GM12872 (cell line): Measurements from ENCODE around the gene REPS2.

Experiments used
- CTCF ChIP-seq: IDR thresholded peaks from 3 replicates; pipeline ENCODE4 v1.5.1; 2011; ENCODE audit warnings: low read depth, mild to moderate bottlenecking, low read length, moderate library complexity; ENCODE audit not compliant: insufficient read depth

The REPS2 gene

DNA sequence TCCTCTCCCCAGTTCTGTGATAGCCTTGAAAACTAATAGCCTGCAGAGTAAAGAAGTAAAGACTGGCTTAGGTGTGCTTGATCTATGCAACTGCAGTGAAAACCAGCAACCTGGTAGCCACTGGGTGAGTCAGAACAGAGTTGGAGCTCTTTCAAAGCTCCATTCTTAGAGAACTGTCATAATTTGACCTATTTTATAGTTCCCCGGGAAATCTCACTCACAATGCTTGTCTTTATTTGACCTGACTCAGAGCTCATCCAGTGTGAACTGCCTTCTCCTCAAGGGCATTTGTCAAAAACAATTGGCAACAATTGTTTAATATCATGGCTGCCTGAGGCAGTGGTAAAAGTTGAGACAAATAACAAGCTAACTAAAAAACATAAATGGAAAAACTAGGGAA lies 215.5 kb downstream of the REPS2 start:
- TF ChIP-seq CTCF, result no peak

DNA sequence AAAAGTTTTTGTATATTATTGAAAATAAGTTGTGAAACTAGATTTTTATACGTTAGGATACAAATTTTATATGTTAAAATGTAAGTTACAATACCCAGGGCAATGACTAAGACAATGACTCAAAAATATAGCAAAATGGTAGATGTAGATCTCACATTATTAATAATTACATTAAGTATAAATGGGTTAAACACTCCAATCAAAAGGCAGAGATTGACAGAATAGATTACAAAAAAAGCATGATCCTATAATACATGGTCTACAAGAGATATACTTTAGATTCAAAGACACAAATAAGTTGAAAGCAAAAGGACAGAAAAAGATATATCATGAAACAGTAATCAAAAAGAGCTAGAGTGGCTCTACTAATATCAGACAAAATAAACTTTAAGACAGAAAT lies 217.6 kb downstream of the REPS2 start:
- TF ChIP-seq CTCF, result no peak

GRCh38 chrX:17164941-17165340 lies 218.5 kb downstream of the REPS2 start:
- TF ChIP-seq CTCF, result no peak

DNA sequence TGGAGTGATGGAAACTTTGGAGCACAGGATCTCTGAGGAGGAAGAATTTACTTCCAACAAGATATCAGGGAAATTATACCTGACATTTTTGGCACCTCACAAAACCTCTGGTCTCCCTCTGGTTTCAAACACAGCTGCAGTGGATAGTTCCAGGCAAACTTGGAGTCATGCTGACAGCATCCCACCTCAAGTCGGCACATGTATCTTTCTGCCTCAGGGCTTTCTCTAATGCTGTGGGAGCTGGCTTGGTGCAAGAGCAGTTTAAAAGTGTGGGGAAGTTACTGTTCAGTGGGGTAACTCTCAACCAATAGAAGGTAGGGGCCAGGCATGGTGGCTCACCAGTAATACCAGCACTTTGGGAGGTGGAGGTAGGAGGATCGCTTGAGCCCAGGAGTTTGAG lies 221.5 kb downstream of the REPS2 start:
- TF ChIP-seq CTCF, result no peak

DNA sequence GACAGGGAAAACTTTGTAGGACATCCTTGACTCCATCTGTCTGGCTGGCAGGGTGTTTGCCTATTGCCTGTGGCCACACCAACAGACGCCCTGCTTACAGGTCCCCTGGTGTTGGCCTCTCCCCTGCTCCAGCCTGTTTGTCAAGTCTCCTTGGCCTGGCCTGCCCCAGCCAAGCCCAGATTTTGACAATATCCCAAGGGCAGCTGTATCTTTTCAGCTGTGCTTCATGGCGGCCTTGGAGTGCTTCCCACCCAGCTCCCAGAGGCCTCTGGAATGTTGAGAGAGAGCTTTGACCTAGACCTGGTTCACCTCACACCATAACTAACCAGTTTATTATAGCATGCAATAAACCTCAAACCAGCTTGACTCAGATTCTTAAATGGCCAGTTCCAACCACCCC lies 224.5 kb downstream of the REPS2 start:
- no peak for TF ChIP-seq CTCF

DNA sequence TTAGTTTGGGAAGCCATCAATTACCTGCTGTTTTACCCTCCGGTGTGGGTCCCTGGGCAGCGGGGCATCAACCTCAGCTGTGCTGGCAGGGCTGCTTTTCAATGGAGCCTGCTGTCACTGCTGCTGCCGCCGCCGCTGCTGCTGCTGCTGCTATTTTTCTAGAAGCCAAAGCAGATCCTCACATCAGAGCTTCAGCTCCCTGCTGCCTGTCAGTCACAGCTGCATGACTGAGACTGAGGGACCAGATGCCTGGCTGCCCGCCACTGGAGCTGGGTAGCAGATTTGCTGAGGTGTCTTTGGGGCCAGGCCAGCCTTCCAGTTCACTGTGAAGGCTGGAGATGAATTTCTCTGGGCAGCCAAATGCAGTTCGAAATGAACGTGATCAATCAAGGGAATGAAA lies 228.2 kb downstream of the REPS2 start:
- TF ChIP-seq CTCF, result no peak

- TF ChIP-seq CTCF, result no peak
These were observed 235.9 kb downstream of the REPS2 start for GRCh38 chrX:17182317-17182716.

- no peak for TF ChIP-seq CTCF
These were observed 237.1 kb downstream of the REPS2 start for GRCh38 chrX:17183566-17183965.
